LNCaP clone FGC (cell line): ENCODE measurements around the gene CSNK1E.

Experiments used
- DNase-seq: peaks from one replicate; pipeline ENCODE4 v3.0.0-alpha.2; 2011; ENCODE audit warnings: low read depth
- H3K4me3 ChIP-seq: 2 replicates; pipeline ENCODE4 v1.5.1; 2011; ENCODE audit warnings: mild to moderate bottlenecking, low read depth, low read length, control low read depth
- TF ChIP-seq, protein P1 (sequence below): IDR thresholded peaks from 2 replicates; pipeline ENCODE4 v1.5.1; 2012; ENCODE audit warnings: mild to moderate bottlenecking; ENCODE audit not compliant: control insufficient read depth, insufficient read depth; ENCODE audit errors: extremely low read depth

CSNK1E gene

DNA sequence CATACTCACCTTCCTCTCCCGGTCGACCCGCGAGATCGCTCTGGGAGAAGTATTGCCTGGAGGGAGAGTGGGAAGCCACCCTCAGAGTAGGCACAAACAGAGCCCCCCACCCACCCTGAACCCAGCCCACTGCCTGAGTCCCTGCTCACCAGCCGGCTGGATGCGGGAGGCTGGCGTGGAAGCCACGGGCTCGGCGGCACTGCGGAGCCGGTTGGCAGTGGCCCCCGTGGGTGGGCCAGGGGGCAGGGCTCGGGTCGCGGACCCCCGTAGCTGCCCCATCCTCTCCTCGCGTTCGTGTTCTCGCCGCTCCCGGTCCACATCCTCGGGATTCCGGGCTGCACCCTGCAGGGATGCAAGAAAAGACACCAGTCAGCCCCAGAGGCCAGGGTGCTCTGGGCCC, 23.0 kb downstream of the CSNK1E start:
- no peak overlapping the region for H3K4me3 ChIP-seq
- TF ChIP-seq, protein P1, sequence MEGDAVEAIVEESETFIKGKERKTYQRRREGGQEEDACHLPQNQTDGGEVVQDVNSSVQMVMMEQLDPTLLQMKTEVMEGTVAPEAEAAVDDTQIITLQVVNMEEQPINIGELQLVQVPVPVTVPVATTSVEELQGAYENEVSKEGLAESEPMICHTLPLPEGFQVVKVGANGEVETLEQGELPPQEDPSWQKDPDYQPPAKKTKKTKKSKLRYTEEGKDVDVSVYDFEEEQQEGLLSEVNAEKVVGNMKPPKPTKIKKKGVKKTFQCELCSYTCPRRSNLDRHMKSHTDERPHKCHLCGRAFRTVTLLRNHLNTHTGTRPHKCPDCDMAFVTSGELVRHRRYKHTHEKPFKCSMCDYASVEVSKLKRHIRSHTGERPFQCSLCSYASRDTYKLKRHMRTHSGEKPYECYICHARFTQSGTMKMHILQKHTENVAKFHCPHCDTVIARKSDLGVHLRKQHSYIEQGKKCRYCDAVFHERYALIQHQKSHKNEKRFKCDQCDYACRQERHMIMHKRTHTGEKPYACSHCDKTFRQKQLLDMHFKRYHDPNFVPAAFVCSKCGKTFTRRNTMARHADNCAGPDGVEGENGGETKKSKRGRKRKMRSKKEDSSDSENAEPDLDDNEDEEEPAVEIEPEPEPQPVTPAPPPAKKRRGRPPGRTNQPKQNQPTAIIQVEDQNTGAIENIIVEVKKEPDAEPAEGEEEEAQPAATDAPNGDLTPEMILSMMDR: no peak
- no peak for DNase-seq

DNA sequence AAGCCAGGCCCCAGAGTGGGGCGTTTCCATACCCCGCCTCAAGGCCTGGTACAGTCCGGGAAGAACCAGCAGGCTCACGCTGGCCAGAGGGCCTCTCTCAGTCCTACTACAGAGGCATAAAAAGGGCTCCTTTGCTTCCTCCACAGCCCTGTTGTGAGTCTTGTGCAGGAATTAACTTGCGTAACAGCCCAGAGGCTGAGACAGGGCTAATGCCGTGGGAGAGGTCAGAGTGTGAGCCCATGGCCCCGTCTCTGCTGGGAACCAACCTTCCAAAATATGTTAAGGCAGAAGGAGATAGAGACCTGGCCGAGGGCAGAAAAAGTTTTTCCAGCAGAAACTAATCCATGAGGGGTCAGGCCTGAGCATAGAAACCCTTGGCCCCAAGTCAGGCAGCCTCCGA, 24.5 kb downstream of the CSNK1E start:
- no peak overlapping the region for H3K4me3 ChIP-seq
- TF ChIP-seq, protein P1: no peak
- no peak for DNase-seq

DNA sequence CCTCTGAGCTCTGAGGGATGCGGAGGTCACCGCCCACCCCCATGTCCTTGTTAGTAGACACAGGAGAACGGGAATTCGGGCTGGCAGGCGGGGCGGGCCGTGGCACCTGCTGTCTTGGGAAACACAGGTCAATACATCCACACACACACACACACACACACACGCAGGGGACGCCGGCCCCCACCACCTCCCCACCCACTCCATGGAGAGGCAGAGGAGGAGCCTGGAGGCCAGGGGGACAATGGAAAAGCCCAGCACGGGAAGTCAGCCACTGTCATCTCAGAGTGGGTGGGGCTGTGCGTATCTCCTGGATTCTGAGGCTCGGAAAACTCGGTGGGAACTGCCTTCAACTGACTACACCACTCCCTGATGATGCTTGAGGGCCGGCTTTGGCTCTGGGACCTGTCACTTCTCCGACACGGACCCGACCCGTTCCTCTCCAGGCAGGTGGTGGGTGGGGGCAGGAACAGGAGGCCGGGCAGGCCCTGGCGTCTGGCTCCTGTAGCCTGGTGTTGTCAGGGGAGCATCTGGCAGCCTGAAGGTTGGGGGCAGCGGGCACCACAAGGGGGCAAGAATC, 25.9 kb downstream of the CSNK1E start:
- no peak for DNase-seq
- H3K4me3 ChIP-seq: no peak overlapping the region
- TF ChIP-seq, protein P1: no peak

DNA sequence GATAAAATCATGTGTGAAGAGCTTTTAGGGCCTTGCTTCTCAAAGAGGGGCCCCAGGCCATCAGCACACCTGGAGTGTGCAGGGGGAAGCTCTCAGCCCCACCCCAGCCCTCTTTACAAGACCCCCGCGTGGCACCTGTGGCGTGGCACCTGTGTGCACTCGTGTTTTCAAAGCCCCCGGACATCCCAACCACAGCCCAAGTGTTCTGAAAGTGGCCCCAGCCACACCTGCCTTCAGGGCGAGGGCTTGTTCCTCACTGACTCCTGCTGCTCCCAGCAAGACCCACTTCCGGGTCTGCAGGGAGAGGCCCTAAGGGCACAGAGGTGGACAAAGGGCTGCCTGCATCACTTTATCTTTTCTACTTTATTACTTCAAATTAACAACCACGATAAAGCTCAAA, 26.9 kb downstream of the CSNK1E start:
- TF ChIP-seq, protein P1: no peak
- DNase-seq: no peak

DNA sequence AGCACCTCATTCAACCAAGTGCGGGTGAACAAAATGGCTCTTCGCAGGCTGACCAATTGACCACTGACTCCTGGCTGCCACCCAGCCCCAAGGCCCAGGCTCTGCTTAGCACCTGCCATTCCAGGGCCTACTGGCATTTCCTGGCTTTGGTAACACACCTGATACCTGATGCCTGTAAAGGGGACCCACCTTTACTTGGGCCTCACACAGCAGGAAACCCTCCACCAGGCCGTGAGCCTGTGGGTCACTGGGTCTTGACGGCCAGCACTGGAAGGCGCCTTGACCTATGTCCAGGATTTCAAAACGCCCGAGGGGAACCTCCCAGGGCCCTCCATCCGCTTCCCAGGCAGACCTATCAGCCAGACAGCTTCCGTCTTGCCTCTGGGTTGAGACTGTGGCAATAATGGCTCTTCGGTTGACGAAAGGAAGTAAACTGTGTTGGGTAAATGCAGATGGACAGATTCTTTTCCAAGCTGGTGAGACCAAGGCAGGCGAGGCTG, 27.6 kb downstream of the CSNK1E start:
- no peak for DNase-seq
- TF ChIP-seq, protein P1: no peak
- H3K4me3 ChIP-seq: no peak overlapping the region

More for the DNA sequence above, 26.9 kb downstream of the CSNK1E start:
- no peak overlapping the region for H3K4me3 ChIP-seq

DNA sequence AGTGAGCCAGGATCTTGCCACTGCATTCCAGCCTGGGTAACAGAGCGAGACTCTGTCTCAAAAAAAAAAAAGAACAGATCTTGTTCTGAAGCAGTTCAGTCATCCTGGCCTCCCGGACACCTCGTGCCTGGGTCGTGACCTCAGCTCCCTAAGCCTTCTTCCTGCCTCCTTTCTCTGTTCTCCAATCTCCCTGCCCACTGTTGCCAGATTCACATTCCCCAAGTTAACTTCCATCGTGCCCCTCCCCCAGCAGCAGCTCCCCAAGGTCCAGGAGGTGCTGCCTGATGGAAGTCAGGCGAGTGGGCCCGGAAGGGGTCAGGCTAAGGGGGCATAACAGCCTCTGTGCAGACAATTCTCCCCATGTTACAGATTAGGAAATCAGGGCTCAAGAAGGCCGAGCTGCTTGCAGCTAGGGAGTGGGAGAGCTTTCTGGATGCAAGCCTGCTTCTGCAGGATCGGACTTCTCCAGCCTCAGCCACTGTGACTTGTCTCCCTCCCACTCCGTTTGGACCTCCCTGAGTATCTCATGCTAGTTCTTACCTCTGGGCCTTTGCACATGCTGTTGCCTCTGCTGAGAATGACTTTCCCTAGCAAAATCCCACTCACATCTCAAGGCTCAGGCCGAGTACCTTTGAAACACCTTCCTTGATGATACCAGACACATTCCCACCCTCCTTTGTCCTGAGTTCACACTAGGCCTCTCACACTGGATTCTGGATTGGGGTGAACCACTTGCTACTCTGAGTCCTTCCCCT, 30.1 kb downstream of the CSNK1E start:
- DNase-seq: no peak
- TF ChIP-seq, protein P1: no peak
- no peak overlapping the region for H3K4me3 ChIP-seq
